ENCODE measurements around the gene PKP2.

Gene PKP2

DNA sequence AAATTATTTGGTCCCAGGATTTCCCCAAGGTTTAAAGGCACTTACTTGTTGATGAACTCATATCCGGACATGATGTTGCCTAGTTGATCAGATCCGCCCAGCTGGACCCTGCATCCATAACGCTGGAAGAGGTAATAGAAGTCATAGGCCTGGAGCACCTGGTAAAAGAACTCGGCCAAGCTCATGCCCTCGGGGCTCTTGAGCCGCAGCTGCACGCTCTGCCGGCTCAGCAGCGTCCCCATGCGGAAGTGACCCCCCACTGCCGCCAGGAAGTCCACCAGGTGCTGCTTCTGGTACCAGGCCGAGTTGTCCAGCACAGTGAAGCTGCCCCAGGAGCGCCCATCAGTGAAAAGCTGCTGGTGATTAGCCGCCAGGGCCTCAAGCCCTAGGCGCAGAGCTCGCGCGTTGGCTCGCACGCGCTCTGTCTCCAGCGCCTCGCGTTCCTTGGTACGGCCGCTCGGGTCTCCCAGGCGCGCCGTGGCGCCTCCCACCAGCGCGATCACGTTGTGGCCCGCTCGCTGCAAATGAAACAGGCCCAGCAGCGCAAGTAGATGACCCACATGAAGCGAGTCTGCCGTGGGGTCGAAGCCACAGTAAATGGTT lies 141.4 kb downstream of the PKP2 start:
- peak; percentile 46 to 51 (median 48) for DNase-seq (ENCODE audit: low read depth in 3 of 3)

DNA sequence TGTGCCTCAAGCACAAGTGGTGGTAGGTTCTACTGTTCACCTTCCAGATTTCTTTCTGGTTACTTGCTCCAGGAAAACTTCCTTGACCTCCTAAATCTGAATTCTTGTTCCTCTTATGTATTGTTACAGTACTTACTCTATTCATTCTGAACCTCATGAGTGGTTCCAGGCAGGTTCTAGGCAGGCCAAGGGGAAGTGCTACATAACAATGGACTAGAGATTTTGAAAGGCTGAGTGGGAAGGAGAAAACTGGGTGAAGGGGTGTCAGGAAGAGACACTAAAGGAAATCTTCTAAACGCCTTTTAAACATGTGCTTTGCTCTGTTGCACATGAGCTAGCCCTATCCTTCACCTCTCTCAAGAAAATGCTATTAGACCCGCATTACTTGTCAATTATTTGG lies 142.5 kb downstream of the PKP2 start:
- no peak for DNase-seq (ENCODE audit: low read depth in 3 of 3)

DNA sequence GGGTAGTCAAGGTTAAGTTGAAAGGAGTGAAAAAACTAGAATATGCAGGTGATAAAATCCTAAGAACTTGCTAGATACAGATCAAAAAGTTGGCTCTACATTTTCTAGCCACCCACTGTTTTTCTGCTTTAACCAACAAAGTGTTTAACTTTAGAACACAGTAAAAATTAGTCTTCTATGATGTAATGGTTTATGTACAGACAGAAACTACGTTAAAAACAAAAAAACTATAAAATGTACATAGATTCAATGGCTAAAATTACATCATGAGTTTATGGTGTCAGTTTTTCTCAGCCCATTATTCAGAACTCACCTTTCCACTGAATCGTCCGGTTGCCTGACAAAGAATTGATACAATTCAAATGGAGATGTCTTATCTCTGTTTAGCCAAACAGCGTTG lies 143.0 kb downstream of the PKP2 start:
- DNase-seq (ENCODE audit: low read depth in 3 of 3): no peak

DNA sequence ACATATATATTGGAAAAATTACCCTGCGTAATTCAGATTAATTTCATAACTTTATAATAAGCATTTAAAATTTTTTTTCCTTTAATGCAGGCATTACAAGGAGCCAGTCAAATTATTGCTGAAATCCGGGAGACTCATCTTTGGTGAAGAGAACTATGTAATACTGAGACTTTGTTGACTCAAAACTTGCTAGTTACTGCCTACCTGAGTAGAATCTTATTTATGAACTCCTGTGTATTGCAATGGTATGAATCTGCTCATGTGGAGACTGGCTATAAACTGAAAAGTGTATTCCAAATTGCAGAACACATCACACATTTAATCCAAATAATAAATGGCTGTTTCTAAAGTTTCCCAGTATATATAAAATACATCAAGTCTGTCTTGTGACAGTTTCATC lies 153.3 kb downstream of the PKP2 start:
- DNase-seq (ENCODE audit: low read depth in 3 of 3): no peak

DNA sequence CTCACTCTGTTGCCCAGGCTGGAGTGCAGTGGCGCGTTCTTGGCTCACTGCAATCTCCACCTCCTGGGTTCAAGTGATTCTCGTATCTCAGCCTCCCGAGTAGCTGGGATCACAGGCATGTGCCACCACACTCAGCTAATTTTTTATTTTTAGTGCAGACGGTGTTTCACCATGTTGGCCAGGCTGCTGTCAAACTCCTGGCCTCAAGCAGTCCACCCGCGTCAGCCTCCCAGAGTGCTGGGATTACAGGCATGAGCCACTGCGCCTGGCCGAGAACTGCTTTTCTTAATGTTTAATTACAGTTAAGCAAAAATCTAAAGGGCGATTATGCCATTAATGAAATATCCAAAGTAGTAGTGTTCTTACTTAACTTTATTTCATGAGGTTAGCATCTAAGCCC lies 154.4 kb downstream of the PKP2 start:
- no peak for DNase-seq (ENCODE audit: low read depth in 3 of 3)
